ENCODE measurements around the gene LRMDA.

DNA sequence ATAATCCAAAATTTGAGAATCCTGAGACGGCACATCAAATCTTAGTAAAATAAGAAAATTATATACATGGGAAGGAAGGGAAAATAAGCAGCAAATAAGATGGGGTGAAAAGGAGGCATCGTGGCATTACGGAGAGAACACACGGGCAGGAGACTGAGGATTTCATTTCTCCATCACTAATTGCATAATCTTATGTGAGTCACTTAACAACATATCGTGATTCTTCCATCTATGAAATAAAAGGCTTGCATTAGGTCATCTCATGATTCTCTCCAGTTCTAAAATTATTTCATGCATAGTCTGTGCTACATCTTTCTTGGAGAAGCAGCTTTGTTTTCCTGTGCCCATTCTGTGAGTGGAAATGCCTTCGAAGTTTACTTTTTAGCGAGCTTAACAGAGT is 288.7 kb downstream of the LRMDA start:
- TF ChIP-seq EZH2 (IDR thresholded peaks at IDR 0.05; ENCODE audit: low read length) = no peak
- no peak for TF ChIP-seq CTCF (optimal IDR thresholded peaks at IDR 0.05 in 1 of 3, IDR thresholded peaks at IDR 0.05 in 1 of 3, conservative IDR thresholded peaks at IDR 0.05 in 1 of 3; ENCODE audit: extremely low read depth in 1 of 3, insufficient read depth in 2 of 3, low read length in 3 of 3)

Measured in keratinocyte (primary cell).